K562 treated with DMSO at 1 percent for 12 hours (cell line): ENCODE measurements around the gene C16orf92. TPM values are rescaled to one million over a fixed set of nuclear protein-coding genes. Genes with fewer than 3 reads are reported as not detected.

Experiments
- total RNA-seq: library from RNA; unstranded; fragments of 300-600 nt; gene quantifications from 2 replicates; pipeline ENCODE4 v1.2.3, GENCODE V29; 2022; ENCODE audit not compliant: insufficient read depth

C16orf92 gene, protein sequence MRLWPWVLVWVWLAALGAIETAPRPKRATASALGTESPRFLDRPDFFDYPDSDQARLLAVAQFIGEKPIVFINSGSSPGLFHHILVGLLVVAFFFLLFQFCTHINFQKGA
- not detected in 2 replicates for total RNA-seq

DNA sequence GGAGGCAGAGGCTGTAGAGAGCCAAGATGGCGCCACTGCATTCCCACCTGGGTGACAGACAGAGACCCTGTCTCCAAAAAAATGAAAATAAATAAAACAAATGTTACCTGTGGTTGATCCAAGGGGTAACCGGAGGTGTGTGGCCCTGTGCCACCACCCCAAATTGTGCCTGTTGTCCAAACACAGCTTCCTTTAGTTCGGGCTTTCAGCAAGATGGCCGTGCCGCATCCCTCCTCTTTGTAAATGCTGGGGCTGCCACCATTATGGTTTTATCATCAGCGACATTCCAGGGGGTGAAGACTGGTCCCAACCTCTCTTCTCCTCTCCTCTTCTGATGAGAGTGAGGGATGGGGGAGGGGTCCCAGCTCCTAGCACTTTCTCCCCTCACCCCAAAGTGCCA, at the start of gene C16orf92:
TSS of gene C16orf92 (plus strand) at position 312 of the 400 bp plus-strand sequence. CDS start 143 bp downstream, outside the sequence.

DNA sequence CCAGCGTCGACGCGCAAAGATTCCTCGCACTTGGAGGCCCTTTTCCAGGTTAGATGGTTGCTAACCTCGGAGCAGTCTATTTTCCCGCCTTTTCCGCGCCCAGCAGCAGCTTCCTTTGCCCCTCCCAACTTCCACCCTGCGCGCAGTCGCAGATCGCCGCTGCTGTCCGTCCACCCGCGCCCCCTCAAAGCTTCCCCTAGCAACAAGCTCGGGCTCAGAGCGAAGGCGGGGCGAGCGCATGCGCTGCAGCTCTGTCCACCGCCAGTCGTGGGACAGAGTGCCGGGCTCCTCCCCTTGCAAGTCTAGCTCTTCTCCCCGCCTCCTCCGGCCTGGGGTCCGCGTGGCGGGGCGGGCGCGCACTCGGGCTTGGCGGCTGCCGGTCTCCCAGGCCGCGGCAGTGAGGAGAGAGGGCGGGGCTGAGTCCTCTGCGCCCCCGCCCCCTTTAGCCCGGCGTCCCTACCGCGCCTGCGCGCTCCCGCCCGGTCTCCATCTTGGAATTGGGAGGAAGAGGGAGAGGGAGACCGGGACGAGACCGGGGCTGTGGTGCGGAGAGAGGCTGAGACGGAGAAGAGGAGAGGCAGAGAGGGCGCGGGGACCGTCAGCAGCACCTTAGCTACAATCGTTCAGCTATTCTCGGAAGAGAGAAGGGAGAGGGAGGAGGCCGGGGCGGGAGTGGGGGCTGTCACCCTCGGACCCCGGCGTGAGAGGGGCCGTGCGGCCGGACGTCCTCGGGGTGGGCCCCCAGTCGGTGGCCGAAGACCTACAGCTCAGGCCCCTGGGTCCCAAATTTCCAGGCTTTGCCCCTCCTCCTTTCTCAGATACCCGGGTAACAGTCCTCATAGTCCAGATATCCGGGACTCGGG, 49.4 kb upstream of the C16orf92 start, which contains the start of gene TAOK2:
TSS of gene TAOK2 (plus strand) at position 485 of the 863 bp plus-strand sequence. CDS start 3,905 bp downstream, outside the sequence.

DNA sequence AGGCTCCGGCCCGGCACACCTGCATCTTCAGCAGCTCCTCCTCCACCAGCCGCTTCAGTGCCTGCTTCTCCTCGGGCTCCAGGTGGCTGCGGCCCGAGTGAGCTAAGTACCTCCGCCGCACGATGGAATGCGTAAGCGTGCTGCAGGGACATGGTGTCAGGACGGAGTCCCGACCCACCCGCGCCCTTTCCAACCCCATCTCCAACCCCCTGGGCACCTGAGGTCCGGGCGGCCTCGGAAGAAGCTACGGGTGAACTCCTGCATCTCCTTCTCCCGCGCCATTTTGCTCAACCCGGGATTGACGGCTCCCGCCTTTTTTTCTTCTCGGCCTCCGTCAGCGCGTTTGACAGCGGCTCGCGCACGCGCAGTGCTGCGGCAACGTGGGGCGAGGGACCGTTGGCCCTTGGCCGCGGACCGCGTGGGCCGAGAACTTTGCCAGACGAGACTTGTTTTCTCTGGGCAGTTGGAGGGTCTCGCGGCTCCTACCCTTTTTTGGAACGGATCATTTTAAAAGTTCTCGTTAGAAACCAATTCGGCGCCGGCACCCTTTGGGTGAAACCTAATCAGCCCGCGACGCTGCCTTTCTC, 27.6 kb upstream of the C16orf92 start, which contains the start of gene HIRIP3:
TSS of gene HIRIP3 (minus strand) at position 294 of the 587 bp plus-strand sequence. CDS start at position 282, 12 bp downstream.

DNA sequence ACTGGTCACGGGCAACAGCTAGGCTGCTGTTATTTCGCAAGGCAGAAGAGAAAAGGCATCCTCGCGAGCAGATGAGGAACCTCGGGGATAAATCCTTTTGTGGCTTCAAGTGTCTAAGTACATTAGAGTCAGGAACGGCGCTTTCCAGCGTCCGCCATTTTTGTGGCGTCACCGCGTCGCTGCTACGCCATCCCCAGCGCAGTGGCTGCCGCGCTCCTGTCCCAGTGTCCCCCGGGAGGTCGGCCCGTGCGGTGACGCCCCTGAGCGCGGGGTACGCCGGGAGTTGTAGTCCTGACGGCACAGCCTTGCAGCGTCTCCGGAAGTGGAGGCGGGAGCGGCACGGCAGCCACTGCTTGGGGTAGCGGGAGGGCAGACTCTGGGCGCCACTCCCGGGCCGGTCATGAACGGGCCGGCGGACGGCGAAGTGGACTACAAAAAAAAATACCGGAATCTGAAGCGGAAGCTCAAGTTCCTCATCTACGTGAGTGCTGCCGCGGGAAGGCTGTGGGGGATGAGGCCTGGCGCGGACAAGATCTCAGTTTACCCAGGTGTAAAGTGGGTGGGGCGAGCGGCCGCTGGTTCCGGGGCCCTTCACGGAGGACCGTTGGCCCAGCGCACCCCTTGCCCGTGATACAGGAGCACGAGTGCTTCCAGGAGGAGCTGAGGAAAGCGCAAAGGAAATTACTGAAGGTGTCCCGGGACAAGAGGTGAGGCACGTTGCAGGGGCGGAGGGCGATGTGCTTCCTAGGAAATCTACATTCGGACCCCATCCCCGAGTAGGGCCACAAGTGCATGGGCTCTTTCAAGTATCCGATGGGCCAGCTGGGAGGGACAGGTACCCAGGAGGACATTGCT, 26.9 kb upstream of the C16orf92 start, which contains the start of gene INO80E:
TSS of gene INO80E (plus strand) at position 331 of the 855 bp plus-strand sequence. CDS start at position 401, 70 bp downstream.

DNA sequence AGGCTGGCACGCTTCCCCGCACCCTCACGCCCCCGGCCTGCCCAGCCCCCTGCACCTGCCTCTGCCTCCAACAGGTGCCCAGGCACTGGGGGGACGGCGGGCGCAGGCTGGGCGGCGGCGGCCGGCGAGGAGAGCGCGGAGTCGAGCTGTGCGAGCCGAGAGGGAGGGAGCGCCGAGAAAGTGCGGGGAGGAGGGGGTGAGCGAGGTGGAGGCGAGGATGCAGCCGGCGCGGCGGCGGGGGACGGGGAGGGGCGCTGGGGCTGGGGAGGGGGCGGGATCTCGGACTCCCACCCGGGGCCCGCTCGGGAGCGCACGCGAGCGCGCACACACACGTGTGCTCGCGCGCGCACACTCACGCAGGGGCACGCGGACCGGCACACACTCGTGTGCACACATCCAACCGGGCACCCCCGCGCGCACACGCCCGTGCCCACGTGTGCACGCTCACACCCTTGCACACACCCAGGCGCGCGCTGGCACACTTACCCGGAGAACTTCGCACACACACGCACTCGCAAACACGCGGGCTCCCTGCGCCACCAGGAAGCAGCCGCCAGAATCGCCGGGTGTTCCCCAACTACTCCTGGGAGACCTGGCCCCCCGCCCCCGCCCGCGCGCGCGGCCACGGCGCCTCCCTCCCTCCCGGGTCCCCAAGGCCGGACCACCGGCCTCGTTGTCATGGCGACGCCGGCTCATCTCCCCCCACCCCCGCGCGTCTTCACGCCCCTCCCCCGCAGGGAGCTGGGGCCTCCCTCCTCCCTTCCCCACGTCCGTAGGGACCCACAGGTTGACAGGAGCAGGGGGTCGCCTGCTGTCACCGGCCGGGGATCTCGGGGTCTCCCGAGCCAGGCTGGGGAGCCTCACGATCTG, 11.9 kb upstream of the C16orf92 start, which contains the start of gene DOC2A:
TSS of gene DOC2A (minus strand) at position 184 of the 870 bp plus-strand sequence. CDS start 805 bp downstream, outside the sequence.

DNA sequence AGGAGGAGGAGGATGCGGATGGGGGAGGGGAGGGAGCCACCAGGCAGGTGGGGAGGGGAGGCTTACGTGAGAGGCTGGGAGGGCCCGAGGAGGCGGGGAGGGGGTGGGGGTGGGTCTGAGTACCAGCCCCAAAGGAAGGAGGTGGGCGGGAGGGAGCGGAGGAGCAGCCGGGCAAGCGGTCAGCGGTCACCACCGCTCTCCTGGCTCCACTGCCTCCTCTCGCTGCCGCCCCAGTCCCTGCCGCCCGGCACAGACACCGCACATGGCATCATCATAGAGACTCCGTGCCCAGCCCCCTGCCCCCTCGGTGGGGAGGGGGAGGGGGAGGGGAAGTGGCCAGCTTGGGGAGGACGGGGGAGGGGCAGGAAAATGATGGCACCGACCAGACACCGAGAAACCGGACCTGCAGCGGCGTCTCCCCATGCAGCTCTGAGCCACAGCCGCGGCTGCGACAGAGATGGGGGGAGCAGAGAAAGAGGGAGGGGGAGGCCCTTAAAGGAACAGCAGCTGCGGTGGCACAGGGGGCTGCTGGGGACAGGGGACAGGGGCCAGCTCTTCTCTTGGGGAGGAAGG, 7.9 kb downstream of the C16orf92 start, which contains the start of gene TLCD3B:
TSS of gene TLCD3B (minus strand) at position 431 of the 573 bp plus-strand sequence. CDS start 744 bp downstream, outside the sequence.

DNA sequence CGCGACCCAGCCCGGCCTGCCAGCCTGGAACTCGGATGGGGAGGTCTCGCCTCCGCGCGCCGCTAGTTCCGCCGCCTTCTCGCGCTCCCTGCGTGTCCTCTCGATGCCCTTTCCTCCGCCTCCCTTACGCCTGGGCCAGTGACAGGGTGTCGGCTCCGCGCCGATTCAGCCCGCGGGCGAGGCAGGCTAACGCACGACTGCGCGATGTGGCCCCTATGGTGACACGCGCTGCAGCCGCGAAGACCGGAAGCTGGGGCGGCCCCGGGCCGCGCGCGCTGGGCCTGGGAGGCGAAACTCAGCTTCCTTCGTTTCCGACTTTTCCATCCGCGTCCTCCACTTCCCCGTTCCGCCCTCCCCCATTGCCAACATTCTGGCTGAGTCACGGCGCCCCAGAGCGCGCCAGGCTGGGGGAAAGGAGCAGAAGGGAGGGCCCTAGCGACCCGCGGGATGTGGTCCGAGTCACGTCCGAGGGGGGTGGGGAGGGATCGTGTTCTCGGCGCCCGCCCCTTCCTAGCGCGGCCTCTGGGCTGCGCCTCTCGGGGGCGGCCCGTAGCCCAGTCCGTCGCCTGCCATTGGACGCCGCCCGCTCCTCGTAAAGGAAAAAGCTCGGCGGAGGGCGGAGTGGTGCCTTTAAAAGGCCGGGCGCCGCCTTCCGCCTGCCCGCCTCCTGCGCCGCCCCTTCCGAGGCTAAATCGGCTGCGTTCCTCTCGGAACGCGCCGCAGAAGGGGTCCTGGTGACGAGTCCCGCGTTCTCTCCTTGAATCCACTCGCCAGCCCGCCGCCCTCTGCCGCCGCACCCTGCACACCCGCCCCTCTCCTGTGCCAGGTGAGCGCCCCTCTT, 42.3 kb downstream of the C16orf92 start, which contains the start of gene ALDOA:
TSS of gene ALDOA (plus strand) at position 659 of the 841 bp plus-strand sequence. CDS start 1,138 bp downstream, outside the sequence.

Other genes starting within 250 kb of the C16orf92 start
- gene ZG16, start 244.9 kb upstream of the C16orf92 start, total RNA-seq, result not detected in 2 replicates
- gene KIF22, start 232.4 kb upstream of the C16orf92 start, total RNA-seq, result 116 and 135 TPM in 2 replicates
- gene MAZ, start 216.7 kb upstream of the C16orf92 start, total RNA-seq, result 261 and 270 TPM in 2 replicates
- gene PRRT2, start 211.0 kb upstream of the C16orf92 start, total RNA-seq, result 0.38 and 1.3 TPM in 2 replicates
- gene PAGR1, start 207.0 kb upstream of the C16orf92 start, total RNA-seq, result 36.1 and 48.1 TPM in 2 replicates
- gene MVP, start 202.7 kb upstream of the C16orf92 start, total RNA-seq, result 4.6 TPM in 2 replicates
- 87.8 and 89.1 TPM in 2 replicates for gene CDIPT, start 160.0 kb upstream of the C16orf92 start, total RNA-seq
- 2.8 and 3.6 TPM in 2 replicates for gene SEZ6L2, start 123.6 kb upstream of the C16orf92 start, total RNA-seq
- gene ASPHD1, start 122.7 kb upstream of the C16orf92 start, total RNA-seq, result not detected in 2 replicates
- 27.1 and 44.6 TPM in 2 replicates for gene KCTD13, start 97.0 kb upstream of the C16orf92 start, total RNA-seq
- 166 and 188 TPM in 2 replicates for gene TMEM219, start 61.1 kb upstream of the C16orf92 start, total RNA-seq
- gene TAOK2, start 49.3 kb upstream of the C16orf92 start, total RNA-seq, result 38.3 and 60.9 TPM in 2 replicates
- 23.6 and 28.9 TPM in 2 replicates for gene HIRIP3, start 27.6 kb upstream of the C16orf92 start, total RNA-seq
- 95.4 and 119 TPM in 2 replicates for gene INO80E, start 27.0 kb upstream of the C16orf92 start, total RNA-seq
- gene DOC2A, start 12.2 kb upstream of the C16orf92 start, total RNA-seq, result 0.99 and 2.0 TPM in 2 replicates
- gene TLCD3B, start 8.1 kb downstream of the C16orf92 start, total RNA-seq, result 0.61 and 1.6 TPM in 2 replicates
- 2,121 and 2,279 TPM in 2 replicates for gene ALDOA, start 42.6 kb downstream of the C16orf92 start, total RNA-seq
- 260 and 325 TPM in 2 replicates for gene PPP4C, start 52.8 kb downstream of the C16orf92 start, total RNA-seq
- gene TBX6, start 68.7 kb downstream of the C16orf92 start, total RNA-seq, result 0.48 TPM in 1 of 2 replicates, not detected in the other
- 75.6 and 79.1 TPM in 2 replicates for gene YPEL3, start 73.0 kb downstream of the C16orf92 start, total RNA-seq
- gene GDPD3, start 90.3 kb downstream of the C16orf92 start, total RNA-seq, result 1.3 and 1.9 TPM in 2 replicates
- gene MAPK3, start 100.0 kb downstream of the C16orf92 start, total RNA-seq, result 50.2 and 62.3 TPM in 2 replicates
- 37.8 and 46.1 TPM in 2 replicates for gene CORO1A, start 160.4 kb downstream of the C16orf92 start, total RNA-seq
- gene BOLA2B, start 170.5 kb downstream of the C16orf92 start, total RNA-seq, result 14.8 and 43.1 TPM in 2 replicates
- gene SLX1A, start 170.7 kb downstream of the C16orf92 start, total RNA-seq, result 45.5 and 56.0 TPM in 2 replicates
- gene SULT1A3, start 176.1 kb downstream of the C16orf92 start, total RNA-seq, result 2.1 and 5.5 TPM in 2 replicates
- gene NPIPB13, start 225.3 kb downstream of the C16orf92 start, total RNA-seq, result 1.3 TPM in 1 of 2 replicates, not detected in the other